ENCODE measurements around the gene KANSL3.

- TF ChIP-seq, protein P1, sequence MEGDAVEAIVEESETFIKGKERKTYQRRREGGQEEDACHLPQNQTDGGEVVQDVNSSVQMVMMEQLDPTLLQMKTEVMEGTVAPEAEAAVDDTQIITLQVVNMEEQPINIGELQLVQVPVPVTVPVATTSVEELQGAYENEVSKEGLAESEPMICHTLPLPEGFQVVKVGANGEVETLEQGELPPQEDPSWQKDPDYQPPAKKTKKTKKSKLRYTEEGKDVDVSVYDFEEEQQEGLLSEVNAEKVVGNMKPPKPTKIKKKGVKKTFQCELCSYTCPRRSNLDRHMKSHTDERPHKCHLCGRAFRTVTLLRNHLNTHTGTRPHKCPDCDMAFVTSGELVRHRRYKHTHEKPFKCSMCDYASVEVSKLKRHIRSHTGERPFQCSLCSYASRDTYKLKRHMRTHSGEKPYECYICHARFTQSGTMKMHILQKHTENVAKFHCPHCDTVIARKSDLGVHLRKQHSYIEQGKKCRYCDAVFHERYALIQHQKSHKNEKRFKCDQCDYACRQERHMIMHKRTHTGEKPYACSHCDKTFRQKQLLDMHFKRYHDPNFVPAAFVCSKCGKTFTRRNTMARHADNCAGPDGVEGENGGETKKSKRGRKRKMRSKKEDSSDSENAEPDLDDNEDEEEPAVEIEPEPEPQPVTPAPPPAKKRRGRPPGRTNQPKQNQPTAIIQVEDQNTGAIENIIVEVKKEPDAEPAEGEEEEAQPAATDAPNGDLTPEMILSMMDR (conservative IDR thresholded peaks at IDR 0.05): no peak
- TF ChIP-seq ZFX (IDR thresholded peaks at IDR 0.05): no peak
Observed at GRCh38 chr2:96594282-96594681, 43.8 kb downstream of the KANSL3 start.
